Tibial nerve (tissue), 4 donors: ENCODE data around the gene CRYBG3.

ENCODE experiments used
- EP300 ChIP-seq, 2 donors: sonication (generic); formaldehyde crosslinking; IDR thresholded peaks; one replicate each; pipeline ENCODE4 v1.6.1; 2017; ENCODE audit warnings: antibody characterized with exemption in 2 of 2, mild to moderate bottlenecking in 1 of 2
- TF ChIP-seq, protein P1 (sequence below), 5 experiments: fragments of 200-600 bp in 3 of 5; fragments of 450-650 bp in 2 of 5; sonication (generic) in 3 of 5; IDR thresholded peaks; one replicate each; pipeline ENCODE4 v1.5.1; 2016 to 2019; ENCODE audit warnings: antibody characterized with exemption in 5 of 5, mild to moderate bottlenecking in 3 of 5, moderate library complexity in 2 of 5

DNA sequence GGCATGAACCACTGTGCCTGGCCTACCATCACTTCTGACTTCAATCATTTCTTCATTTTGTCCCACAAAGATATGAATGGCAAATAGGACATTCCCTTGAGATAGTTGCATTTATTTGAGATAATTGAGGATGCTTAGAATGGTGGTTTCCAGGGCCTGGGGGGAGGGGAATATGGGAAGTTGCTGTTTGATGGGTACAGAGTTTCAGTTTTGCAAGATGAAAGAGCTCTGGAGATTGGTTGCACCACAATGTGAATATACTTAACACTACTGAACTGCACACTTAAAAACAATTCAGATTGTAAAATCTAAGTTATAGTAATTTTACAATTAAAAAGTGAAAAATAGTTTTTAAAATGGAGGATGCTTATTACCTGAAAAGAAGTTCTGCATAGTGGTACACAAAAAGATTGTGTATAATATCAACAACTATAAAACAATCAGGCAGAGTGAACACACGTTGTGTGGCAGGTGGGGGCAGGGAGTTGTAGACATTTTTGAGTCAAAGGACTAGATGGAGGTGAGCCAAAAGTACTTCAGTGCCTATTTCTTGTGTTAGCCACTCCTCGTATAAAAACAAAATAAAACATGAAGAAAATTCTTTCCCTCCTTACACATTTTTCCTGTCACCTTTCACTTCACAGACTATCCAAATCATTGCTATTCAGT, 168.9 kb downstream of the CRYBG3 start:
- TF ChIP-seq, protein P1, sequence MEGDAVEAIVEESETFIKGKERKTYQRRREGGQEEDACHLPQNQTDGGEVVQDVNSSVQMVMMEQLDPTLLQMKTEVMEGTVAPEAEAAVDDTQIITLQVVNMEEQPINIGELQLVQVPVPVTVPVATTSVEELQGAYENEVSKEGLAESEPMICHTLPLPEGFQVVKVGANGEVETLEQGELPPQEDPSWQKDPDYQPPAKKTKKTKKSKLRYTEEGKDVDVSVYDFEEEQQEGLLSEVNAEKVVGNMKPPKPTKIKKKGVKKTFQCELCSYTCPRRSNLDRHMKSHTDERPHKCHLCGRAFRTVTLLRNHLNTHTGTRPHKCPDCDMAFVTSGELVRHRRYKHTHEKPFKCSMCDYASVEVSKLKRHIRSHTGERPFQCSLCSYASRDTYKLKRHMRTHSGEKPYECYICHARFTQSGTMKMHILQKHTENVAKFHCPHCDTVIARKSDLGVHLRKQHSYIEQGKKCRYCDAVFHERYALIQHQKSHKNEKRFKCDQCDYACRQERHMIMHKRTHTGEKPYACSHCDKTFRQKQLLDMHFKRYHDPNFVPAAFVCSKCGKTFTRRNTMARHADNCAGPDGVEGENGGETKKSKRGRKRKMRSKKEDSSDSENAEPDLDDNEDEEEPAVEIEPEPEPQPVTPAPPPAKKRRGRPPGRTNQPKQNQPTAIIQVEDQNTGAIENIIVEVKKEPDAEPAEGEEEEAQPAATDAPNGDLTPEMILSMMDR (IDR thresholded peaks at IDR 0.05) = no peak
- no peak for TF ChIP-seq EP300 (IDR thresholded peaks at IDR 0.05)
